ENCODE measurements around the gene KRTAP20-3.

The KRTAP20-3 gene

DNA sequence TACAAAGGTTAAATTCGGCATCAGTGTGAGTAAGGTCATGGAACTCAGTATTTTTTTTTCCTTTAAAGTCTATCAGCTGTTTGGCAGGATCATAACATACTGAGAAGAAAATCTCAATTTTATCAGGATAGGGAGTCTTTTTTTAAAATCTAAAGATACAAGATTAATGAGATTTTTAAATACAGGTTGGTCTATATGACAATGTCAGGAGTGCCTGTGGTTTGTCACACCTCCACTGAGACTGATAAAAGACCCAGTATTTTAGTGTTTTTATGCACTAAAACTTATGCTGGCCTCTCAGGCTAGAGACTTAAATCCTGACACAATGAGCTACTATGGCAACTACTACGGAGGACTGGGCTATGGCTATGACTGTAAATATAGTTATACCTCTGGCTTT is at the start of gene KRTAP20-3:
Gene KRTAP20-3 (plus strand): TSS at position 301 of the 400 bp plus-strand sequence.
- DNase-seq, result no peak

DNA sequence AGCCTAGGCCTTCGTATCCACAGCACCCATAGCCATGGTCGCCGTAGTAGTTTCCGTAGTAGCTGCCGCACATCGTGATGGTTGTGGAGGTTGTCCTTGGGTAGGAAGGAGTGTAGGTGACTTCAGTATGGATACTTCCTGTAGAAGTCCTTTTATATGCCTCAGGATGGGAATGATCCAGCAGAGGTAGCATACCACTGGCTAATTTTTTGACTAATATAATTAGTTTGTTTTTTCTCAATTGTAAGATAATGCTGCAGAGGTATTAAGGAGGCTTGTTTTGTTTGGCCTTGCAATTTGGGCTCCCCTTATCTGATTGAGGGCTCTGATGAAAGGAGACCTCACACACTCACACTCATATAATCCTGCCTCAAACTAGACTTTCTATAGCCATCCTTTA is 43.9 kb upstream of the KRTAP20-3 start, which contains the start of gene KRTAP6-2:
Gene KRTAP6-2 (minus strand): TSS at position 101 of the 400 bp plus-strand sequence. CDS start 28 bp downstream, at position 73.
- DNase-seq, result no peak

DNA sequence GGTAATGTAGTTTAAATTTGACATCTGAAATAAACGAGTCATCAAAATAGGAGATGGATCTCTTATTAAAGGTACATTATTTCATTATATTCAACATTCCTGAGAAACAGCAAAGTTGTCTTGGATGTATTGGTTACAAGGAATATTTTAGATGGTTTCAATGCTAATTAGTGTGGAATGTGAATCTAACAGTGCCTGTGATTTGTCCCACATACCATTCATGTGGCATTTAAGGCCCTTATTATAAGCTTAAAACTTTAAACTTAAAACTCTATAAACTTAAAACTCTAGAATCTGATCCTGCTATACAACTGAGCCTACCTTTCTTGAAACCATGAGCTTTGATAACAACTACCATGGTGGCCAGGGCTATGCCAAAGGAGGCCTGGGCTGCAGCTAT is 41.9 kb upstream of the KRTAP20-3 start, which contains the start of gene KRTAP22-1:
Gene KRTAP22-1 (plus strand): TSS at position 301 of the 400 bp plus-strand sequence.
- DNase-seq, result no peak

DNA sequence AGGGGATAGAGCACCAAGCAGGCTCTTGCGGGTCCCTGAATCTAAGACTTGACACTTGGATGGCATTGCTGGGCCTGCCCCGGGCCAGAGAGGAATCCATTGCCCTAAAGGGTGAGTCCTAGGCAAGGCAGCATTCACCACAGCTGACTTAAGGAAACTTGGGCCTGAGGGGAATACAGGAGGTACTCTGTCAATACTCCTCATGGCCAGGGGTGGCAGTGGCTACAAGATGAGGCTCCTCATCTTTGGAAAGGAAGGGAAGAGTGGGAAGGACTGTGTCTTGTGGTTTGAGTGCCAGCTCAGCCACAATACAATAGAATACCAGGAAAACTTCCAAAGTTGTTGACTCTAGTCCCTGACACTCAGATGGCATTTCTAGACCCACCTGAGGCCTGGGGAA is 36.7 kb upstream of the KRTAP20-3 start:
- DNase-seq, result no peak

DNA sequence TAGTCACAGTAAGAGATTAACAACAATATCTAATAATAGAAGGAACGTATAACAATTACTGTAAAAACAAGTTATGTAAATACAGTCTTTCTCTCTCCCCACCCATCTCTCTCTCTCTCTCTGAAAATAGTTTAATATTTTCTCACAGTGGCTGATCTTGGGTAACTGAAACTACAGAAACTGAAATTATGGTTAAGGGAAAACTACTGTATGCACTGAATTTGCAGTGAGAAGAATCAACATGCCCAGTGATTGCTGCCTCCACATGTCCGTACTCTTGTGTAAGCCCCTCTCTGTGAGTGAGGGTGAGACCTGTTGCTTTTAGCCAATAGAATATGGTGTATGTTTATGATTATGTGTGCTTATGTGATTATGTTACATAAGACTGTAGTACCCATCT is 30.5 kb upstream of the KRTAP20-3 start:
- DNase-seq, result no peak

DNA sequence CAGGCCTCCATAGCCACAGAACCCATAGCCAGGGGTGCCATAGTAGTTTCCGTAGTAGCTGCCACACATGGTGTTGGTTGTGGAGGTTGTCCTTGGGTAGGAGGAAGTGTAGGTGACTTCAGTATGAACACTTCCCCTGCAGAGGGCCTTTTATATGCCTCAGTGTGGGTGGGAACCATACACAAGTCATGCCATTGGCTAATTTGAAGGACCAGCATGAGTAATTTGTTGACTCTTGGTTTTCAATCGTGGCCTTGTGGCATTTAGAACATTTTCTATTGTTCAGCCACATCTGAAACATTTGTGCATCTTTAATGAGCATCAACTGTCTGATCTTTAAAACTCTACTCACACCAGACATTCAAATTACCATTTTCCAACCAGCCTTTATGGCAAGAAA is 28.8 kb upstream of the KRTAP20-3 start, which contains the start of gene KRTAP6-1:
Gene KRTAP6-1 (minus strand): TSS at position 95 of the 400 bp plus-strand sequence. CDS start 26 bp downstream, at position 69.
- DNase-seq, result no peak

DNA sequence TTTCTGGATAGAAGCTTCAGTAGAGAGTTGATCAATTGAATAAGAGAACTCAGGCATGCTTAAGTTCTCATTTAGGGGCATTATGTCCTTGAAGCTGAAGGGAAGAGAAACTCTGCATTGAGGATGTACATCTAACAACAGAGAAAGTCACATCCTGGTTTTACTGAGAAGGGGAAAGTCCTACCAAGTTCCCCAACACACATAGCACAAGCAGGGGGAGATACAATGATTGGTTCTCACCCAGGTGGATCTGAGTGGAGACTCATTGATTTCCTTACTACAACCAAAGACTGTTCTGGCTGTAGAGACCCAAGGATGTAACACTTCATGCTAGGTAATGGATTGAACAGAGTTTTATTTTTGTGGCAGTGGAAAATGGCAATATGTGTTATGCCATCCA is 27.5 kb upstream of the KRTAP20-3 start:
- no peak for DNase-seq

DNA sequence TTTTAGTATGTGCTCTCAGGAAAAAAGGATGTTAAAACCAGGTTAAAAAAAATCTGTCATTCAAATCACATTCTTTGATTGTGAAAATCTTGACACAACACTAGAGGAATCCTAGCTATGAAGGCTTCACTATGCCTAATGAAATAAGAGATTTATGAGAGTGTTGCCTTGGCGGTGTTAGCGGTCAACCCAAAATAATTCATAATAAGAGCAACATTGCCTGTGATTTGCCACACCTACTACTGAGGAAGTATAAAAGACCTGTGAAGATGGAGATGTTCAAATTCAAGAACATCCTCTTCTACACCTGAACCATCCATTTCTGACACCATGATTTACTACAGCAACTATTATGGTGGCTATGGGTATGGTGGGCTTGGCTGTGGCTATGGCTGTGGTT is 26.5 kb upstream of the KRTAP20-3 start, which contains the start of gene KRTAP20-1:
Gene KRTAP20-1 (plus strand): TSS at position 301 of the 400 bp plus-strand sequence. CDS start 30 bp downstream, at position 331.
- no peak for DNase-seq

DNA sequence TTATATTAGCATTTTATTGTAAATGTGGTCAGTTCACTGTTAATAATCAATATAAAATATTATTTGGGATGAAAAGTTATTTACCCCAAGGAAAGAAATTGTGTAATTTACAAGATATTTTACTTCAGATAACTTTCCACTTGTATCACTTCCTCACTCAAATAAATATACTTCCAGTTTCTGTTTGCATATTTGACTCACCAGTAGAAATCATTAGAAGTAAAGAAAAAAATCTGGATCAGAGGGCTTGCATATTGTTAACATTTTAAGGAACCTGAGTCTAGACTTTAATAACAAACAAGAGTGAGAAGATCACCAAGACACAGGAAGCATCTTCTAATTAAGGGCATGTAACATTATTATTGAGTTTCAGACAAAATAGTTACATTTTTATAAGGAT is 22.6 kb upstream of the KRTAP20-3 start:
- no peak for DNase-seq

DNA sequence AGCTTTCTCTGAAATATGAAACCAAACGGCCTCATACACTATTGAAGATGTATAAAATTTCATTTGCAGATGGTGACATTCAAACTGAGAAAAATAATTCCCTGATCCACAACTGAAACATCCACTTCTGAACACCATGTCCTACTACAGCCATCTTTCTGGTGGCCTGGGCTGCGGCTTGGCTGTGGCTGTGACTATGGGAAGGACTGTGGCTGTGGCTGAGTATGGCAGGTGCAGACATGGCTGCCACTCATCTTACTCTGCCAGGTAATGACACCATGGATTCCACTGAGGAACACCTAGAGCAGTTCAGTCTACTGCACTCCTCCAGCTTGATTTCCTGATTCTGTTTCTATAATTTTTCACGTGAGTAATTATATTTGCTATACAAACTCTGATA is 22.1 kb upstream of the KRTAP20-3 start, which contains the start of gene KRTAP20-4:
Gene KRTAP20-4 (plus strand): TSS at position 106 of the 400 bp plus-strand sequence.
- DNase-seq, result no peak

DNA sequence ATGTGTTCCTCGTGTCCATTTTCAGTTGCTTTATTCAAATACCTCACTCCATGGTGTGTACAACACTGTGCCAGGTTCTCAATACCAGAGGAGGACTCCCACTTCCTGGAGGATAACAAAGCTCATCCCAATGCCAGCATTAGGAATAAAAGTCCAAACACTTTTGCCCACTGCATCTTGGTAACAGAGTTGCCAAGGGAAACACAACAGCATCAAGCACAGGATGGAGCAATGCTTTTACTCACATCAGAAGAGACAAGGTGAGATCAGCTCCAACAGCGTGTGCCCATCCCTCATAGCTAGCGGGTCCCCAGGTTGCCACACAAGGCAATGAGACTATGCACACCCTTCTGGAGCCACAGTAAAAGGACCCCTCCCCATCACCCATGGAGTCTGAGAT is 19.3 kb upstream of the KRTAP20-3 start:
- DNase-seq, result no peak

DNA sequence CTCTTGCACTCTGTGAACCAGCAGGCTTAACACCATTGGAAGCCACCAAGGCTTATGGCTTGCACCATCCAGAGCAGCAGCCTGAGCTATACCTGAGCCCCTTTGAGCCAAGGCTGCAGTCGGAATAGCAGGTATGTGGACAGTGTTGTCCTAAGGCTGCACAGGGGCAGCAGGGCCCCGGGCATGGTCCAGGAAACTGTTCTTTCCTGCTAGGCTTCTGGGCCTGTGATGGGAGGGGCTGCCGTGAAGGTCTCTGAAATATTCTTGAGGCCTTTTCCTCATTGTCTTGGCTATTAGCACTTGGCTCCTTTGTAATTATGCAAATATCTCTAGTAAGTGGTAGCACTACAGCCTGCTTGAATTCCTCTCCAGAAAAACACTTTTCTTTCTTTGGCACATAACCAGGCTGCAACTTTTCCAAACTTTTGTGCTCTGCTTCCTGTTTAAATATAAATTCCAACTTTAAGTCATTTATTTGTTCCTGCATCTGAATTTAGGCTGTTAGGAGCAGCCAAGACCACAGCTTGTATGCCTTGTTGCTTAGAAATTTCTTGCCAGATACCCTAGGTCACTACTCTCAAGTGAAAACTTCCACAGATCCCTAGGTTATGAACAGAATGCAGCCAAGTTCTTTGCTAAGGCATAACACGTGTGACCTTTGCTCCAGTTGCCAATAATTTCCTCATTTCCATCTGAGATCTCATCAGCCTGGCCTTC is 17.1 kb upstream of the KRTAP20-3 start:
- DNase-seq, result no peak

DNA sequence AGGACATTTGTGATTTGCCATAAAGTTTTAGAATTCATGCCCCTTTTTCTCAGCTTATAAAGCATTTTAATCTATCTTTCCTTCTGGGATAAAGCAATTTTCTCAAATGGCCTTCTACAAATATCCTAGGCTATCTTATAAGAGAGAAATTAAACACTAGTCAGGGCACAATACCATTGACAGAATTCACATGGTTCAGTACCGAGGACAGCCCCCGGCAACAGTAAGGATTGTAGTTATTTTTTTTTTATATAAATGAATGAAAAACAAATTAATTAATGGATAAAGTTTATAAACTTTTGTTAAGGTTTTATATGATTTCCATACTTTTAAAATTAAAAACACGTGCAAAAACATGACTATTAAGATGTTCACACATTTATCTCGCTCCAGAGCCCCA is 14.6 kb upstream of the KRTAP20-3 start:
- no peak for DNase-seq

DNA sequence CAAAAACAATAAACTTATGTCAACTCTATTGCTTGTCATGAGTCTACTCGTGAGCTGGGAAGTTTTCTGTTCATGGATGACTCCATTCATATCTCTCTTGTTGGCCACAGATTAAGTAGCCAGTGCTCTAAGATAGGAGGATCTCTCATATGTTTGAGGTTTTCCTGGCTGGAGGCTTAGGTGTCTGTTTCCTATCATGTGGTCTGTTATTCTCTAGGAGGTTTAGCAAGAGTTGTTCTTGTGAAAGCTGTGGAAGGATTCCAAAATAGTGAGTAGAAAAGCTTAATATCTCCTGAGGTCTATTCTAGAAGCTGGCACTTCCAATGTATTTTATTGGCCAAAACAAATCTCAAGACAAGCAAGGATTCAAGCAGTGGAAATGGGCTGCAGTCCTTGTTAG is 13.5 kb upstream of the KRTAP20-3 start:
- no peak for DNase-seq

DNA sequence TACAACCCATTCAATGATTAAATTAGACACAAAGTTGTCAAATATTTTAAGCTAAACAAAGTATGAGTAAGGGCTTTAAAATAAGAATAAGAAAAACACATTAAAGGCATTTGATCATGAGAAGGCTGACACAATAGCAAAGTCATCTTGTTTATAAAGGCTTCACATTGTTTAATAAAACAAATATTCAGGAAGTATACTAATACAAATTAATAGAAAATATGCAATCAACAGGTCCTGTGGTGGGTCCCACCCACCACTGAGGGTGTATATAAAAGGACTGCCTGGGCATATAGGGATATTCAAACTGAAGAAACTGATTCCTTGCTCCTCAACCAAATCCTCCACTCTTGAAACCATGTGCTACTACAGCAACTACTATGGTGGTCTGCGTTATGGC is 7.8 kb upstream of the KRTAP20-3 start, which contains the start of gene KRTAP20-2:
Gene KRTAP20-2 (plus strand): TSS at position 301 of the 400 bp plus-strand sequence. CDS start 58 bp downstream, at position 359.
- DNase-seq, result no peak

DNA sequence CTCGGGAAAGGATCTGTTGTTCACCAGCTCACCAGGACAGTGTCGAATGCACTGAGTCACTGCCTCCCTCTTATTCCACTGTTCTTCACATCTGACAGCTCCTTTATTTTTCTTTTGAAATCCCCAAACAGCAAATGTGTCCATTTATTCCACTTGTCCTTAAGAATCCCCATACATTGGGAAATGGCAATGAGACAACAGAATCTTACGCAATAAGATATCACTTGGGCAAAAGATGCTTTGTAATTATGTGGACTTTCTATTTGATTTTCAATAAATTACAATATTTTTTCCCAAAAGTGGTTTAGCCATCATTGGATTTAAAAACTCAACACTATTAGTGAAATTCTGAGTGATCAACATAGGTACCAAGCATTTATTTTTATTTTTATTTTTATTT is 4.0 kb upstream of the KRTAP20-3 start:
- DNase-seq, result no peak

DNA sequence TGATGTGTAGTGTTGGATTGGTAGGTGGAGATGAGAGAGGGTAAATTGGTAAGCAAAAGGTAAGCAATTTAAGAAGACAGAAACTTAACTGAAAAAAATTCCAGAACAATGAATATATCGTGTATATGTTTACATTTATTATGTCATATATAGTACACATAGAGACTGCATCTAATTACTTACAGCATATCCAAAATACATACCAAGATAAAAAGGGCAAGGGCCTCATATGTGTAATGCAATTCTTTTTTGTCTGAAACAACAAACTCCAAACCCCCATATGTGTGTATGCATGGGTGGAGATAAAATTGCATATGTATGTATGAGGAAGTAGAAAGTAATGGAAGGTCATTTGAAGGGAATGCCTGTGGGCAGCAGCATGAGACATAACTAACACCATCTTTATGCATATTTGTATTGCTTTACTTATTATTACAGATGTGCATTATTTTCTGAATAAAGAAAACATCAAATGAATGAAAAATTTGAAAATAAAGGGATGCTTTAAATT is 4.3 kb downstream of the KRTAP20-3 start:
- DNase-seq, result no peak

DNA sequence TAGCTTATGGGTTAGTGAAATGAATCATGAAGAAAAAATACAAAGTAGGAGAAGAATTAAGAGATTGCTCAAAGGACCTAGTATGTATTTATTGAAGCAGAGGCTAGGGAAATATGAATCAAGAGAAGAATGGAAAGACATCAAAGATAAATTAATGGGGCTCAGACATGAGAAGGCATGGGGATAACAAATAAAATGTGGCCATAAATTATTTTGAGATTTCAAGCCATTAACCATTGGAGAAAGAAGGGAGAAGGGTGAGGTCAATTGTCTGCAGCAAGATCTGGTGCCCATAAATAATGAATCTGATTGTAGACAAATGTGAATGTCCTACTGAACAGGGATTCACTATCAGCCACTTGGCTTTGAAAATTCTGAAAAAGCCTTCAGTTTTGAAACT is 10.2 kb downstream of the KRTAP20-3 start:
- no peak for DNase-seq

DNA sequence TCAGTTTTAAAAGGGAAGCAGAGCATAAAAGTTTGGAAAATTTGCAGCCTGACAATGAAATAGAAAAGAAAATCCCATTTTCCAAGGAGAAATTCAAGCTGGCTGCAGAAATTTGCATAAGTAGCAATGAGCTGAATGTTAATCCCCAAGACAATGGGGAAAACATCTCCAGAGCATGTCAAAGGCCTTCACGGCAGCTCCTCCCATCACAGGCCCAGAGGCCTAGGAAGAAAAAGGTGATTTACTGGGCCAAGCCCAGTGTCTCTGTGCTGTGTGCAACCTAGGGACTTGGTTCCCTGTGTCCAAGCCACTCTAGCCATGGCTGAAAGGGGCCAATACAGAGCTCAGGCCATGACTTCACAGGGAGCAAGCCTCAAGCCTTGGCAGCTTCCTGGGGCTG is 26.1 kb downstream of the KRTAP20-3 start:
- DNase-seq, result no peak

DNA sequence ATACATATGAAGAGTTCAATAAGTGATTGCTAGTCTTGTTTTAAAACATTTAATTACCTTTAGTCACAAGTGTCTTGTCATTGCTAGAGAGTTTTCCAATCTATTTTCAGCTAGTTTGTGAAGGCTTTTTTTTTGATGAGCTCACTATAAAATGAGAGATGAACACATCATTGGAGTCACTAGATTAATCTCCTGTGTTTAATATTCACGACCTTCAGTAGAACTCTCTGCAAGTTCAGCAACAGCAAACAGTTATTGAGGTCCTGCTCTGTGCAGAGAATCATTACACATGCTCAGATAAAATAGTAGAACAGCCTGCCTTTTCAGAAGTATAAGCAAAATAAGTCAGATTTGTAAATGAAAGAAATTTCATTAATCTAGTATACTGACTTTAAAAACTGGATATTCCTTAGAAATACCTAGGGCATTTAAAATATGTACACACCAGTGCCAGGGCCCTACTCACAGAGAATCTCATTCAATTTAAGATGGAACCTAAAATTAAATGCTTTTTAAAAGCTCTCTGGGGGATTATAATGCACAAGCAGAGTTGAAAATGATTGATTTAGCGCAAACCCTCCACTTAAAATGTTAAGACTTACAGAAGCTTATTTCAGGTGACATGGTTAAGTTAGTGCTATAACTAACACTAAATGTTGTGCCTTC is 30.5 kb downstream of the KRTAP20-3 start:
- DNase-seq, result no peak

DNA sequence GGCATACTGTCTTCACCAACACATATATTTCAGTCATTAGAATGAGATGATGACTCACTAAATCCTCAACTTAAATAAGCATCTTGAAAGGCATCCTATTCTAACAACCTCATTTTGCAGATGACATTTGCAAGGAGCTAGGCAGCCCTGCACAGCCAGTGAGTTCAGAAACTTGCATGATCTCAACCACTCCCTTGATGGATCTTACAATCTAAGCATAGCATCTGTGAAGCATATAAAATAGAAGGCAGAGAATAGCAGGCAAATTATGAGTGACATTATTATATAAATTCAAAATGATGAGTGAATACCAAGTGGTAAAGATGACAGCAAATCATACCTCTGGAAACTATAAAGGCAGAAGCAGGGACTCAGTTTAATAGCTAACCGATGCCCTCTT is 31.6 kb downstream of the KRTAP20-3 start:
- no peak for DNase-seq

DNA sequence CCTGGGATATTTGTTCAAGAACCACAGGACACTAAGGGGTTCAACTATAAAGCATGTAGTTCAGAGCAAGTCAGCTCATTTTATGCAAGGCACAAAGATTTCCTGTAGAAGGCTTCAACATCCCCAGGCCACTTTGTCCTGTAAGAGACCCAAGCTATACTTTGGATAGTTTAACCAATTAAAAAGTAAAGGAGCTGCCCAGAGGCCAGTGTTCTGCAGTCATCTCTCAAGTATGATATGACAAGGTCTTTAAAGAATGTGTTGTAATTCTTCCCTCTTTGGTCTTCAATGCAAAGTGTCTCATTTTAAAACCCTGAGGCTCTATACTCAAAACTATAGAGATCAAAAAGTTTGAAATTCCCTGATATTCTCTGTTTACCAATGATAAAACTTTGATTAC is 34.1 kb downstream of the KRTAP20-3 start:
- no peak for DNase-seq

DNA sequence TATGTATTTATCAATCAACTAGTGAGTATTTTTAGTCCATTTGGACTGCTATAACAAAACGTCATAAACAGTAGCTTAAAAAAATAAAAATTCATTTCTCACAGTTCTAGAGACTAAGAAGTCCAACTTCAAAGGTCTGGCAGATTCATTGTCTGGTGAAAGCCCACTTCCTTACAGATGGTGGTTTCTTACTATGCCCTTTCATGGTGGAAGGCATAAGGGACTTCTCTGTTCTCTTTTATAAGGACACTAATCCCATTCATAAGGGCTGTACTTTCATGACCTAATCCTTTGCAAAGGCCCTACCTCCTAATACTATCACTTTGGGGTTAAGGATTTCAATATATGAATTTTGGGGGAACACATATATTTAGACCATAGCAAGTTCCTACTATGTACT is 37.9 kb downstream of the KRTAP20-3 start:
- no peak for DNase-seq

DNA sequence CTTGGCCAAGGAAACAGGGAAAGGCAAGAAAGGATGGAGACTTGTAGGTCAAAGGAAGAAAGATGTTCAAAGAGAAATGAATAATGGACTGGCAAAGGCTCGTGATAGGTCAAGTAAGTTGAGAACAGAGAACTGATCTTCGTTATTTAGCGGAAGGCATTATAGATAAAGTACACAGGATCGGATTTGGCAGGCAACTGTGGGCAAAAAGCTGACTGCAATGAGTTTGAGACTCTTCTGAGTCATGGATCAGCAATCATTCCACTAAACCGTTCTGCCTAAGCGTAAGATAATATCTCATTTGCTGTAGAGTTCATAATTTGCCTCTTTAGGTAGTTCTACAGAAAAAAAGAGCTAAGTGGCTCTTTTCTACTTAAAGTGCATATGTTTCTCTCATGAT is 41.8 kb downstream of the KRTAP20-3 start:
- DNase-seq, result no peak
